Coronary artery (tissue), 2 donors: Measurements from ENCODE around the gene PIK3CB.
"Not testable (repeated sequence)": the region's sequence is repeated elsewhere in the genome, so short reads cannot be mapped to it uniquely, and the experiment has no call there.

Experiments used
- DNase-seq: peaks from one replicate; pipeline ENCODE4 v3.0.0-alpha.2; 2017; ENCODE audit warnings: low spot score
- H3K27ac ChIP-seq, 2 donors: fragments of 200-600 bp; sonication (generic); one replicate each; pipeline ENCODE4 v1.5.1; 2016 to 2019
- H3K4me3 ChIP-seq: fragments of 200-600 bp; sonication (generic); 2 replicates; pipeline ENCODE4 v1.5.1; 2016; ENCODE audit warnings: mild to moderate bottlenecking, moderate library complexity
- TF ChIP-seq, protein P1 (sequence below): fragments of 200-600 bp; sonication (generic); IDR thresholded peaks from one replicate; pipeline ENCODE4 v1.5.1; 2019; ENCODE audit warnings: antibody characterized with exemption

The PIK3CB gene

GRCh38 chr3:138829886-138830510 lies 4.7 kb downstream of the PIK3CB start:
- H3K4me3 ChIP-seq: no peak overlapping the region
- no peak for DNase-seq
- TF ChIP-seq, protein P1, sequence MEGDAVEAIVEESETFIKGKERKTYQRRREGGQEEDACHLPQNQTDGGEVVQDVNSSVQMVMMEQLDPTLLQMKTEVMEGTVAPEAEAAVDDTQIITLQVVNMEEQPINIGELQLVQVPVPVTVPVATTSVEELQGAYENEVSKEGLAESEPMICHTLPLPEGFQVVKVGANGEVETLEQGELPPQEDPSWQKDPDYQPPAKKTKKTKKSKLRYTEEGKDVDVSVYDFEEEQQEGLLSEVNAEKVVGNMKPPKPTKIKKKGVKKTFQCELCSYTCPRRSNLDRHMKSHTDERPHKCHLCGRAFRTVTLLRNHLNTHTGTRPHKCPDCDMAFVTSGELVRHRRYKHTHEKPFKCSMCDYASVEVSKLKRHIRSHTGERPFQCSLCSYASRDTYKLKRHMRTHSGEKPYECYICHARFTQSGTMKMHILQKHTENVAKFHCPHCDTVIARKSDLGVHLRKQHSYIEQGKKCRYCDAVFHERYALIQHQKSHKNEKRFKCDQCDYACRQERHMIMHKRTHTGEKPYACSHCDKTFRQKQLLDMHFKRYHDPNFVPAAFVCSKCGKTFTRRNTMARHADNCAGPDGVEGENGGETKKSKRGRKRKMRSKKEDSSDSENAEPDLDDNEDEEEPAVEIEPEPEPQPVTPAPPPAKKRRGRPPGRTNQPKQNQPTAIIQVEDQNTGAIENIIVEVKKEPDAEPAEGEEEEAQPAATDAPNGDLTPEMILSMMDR: no peak
- no peak overlapping the region for H3K27ac ChIP-seq

- no peak overlapping the region for H3K4me3 ChIP-seq
These were observed 5.6 kb downstream of the PIK3CB start for GRCh38 chr3:138829097-138829496.

GRCh38 chr3:138827222-138827621 lies 7.5 kb downstream of the PIK3CB start:
- TF ChIP-seq, protein P1: no peak
- DNase-seq: no peak

More at GRCh38 chr3:138829097-138829496, 5.6 kb downstream of the PIK3CB start:
- TF ChIP-seq, protein P1: no peak
- DNase-seq: no peak
- no peak overlapping the region for H3K27ac ChIP-seq

DNA sequence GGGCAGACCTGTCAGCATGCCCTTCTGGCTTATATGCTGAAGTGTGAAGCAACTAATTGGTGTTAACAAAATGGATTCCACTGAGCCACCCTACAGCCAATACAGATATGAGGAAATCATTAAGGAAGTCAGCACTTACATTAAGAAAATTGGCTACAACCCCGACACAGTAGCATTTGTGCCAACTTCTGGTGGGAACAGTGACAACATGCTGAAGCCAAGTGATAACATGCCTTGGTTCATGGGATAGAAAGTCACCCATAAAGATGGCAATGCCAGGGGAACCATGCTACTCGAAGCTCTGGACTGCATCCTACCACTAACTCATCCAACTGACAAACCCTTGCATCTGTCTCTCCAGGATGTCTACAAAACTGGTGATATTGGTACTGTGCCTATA lies 9.4 kb downstream of the PIK3CB start:
- DNase-seq: no peak
- TF ChIP-seq, protein P1: no peak
- Histone ChIP-seq H3K4me3 (no peak overlapping the region), H3K27ac (no peak overlapping the region)

More at GRCh38 chr3:138827222-138827621, 7.5 kb downstream of the PIK3CB start:
- no peak overlapping the region for H3K27ac ChIP-seq
- H3K4me3 ChIP-seq: no peak overlapping the region

DNA sequence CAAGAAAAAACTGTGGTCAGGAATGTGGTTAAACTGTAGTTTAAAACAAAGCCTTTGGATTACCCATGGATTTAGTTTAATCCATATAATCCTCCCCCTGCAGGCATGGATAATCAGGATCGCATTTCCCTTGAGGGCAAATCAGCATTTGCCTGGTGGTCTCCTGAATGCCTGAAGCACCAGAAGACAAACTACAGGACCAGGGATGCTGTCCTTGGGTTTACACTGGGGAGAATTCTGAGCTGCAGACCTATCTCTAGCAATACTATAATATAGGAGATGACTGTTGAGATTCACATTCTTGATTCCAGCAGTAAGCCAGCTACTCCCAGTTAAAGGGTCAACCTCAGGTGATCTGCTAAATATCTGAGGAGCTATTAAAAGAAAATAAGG lies 10.6 kb downstream of the PIK3CB start:
- TF ChIP-seq, protein P1: no peak
- no peak overlapping the region for H3K27ac ChIP-seq
- DNase-seq: no peak
- no peak overlapping the region for H3K4me3 ChIP-seq

DNA sequence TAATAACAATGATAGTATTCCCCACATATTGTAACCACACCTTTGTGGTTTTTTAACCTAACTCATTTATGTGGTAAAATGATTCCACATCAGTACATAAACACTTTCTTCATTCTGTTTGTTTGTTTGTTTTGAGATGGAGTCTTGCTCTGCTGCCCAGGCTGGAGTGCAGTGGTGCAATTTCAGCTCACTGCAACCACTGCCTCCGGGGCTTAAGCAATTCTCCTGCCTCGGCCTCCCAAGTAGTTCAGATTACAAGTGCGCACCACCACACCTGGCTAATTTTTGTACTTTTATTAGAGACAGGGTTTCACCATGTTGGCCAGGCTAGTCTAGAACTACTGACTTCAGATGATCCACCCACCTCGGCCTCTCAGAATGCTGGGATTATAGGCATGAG lies 14.3 kb downstream of the PIK3CB start:
- not testable (repeated sequence) for H3K27ac ChIP-seq, DNase-seq, H3K4me3 ChIP-seq

GRCh38 chr3:138818185-138818860 lies 16.4 kb downstream of the PIK3CB start:
- DNase-seq: no peak
- no peak overlapping the region for H3K4me3 ChIP-seq
- TF ChIP-seq, protein P1: no peak
- H3K27ac ChIP-seq: no peak overlapping the region
